Measurements from ENCODE around the gene CDS1.
"Not testable (repeated sequence)": the region's sequence is repeated elsewhere in the genome, so short reads cannot be mapped to it uniquely, and the experiment has no call there.

Gene CDS1

GRCh38 chr4:84648863-84649647 lies 66.1 kb downstream of the CDS1 start:
- no peak for DNase-seq
- no peaks in the 10 kb centered on the region for H3K4me1 ChIP-seq
- TF ChIP-seq CTCF (IDR thresholded peaks at IDR 0.05; ENCODE audit: low read depth, low read length) = no peak
- no peak overlapping the region for H3K4me3 ChIP-seq (ENCODE audit: low read depth, low read length)
- no peaks in the 10 kb centered on the region; the same call in 1 of the 2 replicates for H3K9me3 ChIP-seq
- H3K36me3 ChIP-seq = no peaks in the 10 kb centered on the region
- H3K27me3 ChIP-seq = no peaks in the 10 kb centered on the region

GRCh38 chr4:84651499-84651898 lies 68.6 kb downstream of the CDS1 start:
- Histone ChIP-seq H3K4me1 (no peaks in the 10 kb centered on the region), H3K27me3 (no peaks in the 10 kb centered on the region), H3K4me3 (ENCODE audit: low read depth, low read length) (no peak overlapping the region), H3K9me3 (no peaks in the 10 kb centered on the region; the same call in none of the 2 replicates), H3K36me3 (no peaks in the 10 kb centered on the region)
- TF ChIP-seq CTCF (IDR thresholded peaks at IDR 0.05; ENCODE audit: low read depth, low read length) = no peak
- no peak for DNase-seq

GRCh38 chr4:84652478-84652877 lies 69.6 kb downstream of the CDS1 start:
- Histone ChIP-seq H3K36me3 (no peaks in the 10 kb centered on the region), H3K9me3 (no peaks in the 10 kb centered on the region; the same call in 1 of the 2 replicates), H3K4me3 (ENCODE audit: low read depth, low read length) (no peak overlapping the region), H3K4me1 (no peaks in the 10 kb centered on the region), H3K27me3 (no peaks in the 10 kb centered on the region)
- DNase-seq = no peak
- TF ChIP-seq CTCF (IDR thresholded peaks at IDR 0.05; ENCODE audit: low read depth, low read length) = no peak

GRCh38 chr4:84660606-84661005 lies 77.7 kb downstream of the CDS1 start:
- Histone ChIP-seq H3K9me3 (no peaks in the 10 kb centered on the region), H3K36me3 (no peaks in the 10 kb centered on the region), H3K4me3 (ENCODE audit: low read depth, low read length) (no peak overlapping the region), H3K4me1 (no peaks in the 10 kb centered on the region), H3K27me3 (no peaks in the 10 kb centered on the region)
- TF ChIP-seq CTCF (IDR thresholded peaks at IDR 0.05; ENCODE audit: low read depth, low read length) = no peak
- no peak for DNase-seq

GRCh38 chr4:84661191-84661939 lies 78.4 kb downstream of the CDS1 start:
- no peak for DNase-seq
- H3K36me3 ChIP-seq = no peaks in the 10 kb centered on the region
- no peak overlapping the region for H3K4me3 ChIP-seq (ENCODE audit: low read depth, low read length)
- H3K27me3 ChIP-seq = no peaks in the 10 kb centered on the region
- H3K4me1 ChIP-seq = no peaks in the 10 kb centered on the region
- TF ChIP-seq CTCF (IDR thresholded peaks at IDR 0.05; ENCODE audit: low read depth, low read length) = no peak
- H3K9me3 ChIP-seq = no peaks in the 10 kb centered on the region

- not testable (repeated sequence) for H3K36me3 ChIP-seq; DNase-seq; H3K4me3 ChIP-seq (ENCODE audit: low read depth, low read length); H3K9me3 ChIP-seq; H3K4me1 ChIP-seq; H3K27me3 ChIP-seq
Measured at GRCh38 chr4:84664767-84665166, 81.8 kb downstream of the CDS1 start.

Measured in BE2C (cell line).